PC-9 (cell line): ENCODE data around the gene BUB1B.

Source experiments
- EZH2 ChIP-seq: fragments of 200-600 bp; sonication (generic); IDR thresholded peaks from 2 replicates; pipeline ENCODE4 v1.8.0; 2017; ENCODE audit warnings: antibody characterized with exemption, low read depth
- TF ChIP-seq, protein P1 (sequence below): fragments of 200-600 bp; sonication (generic); conservative IDR thresholded peaks from 2 replicates; pipeline ENCODE4 v1.6.1; 2017; ENCODE audit warnings: mixed run types, antibody characterized with exemption, mild to moderate bottlenecking, moderate library complexity

DNA sequence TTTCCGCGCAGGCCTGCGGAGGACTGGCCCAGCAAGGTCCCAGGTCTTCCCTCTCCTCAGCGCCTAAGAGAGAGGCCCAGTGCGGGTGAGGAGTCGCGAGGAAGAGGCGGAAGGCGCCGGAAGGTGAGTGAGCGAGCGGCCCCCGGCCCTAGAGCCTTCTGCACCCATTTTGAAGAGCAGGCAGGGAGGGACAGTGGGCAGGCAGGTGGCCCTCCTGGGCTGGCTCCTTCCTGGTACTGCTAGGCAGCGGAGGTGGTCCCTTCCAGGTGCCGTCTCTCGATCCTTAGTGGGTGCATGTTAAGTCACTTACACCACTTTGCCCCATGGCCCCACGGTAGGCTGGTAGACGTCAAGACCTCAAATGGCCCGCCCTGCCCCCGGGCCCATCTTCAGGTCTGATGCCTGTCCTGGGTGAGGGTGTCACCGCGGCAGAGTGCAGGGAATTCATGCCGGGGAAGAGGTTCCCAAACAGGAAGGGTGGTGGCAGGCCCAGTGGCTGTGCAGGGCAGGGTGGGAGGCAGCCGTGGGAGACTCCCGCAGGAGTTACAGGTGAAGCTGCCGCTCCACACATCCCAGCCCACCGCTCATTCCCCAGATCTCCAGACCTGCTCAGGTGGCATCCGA lies 92.4 kb downstream of the BUB1B start:
- TF ChIP-seq, protein P1, sequence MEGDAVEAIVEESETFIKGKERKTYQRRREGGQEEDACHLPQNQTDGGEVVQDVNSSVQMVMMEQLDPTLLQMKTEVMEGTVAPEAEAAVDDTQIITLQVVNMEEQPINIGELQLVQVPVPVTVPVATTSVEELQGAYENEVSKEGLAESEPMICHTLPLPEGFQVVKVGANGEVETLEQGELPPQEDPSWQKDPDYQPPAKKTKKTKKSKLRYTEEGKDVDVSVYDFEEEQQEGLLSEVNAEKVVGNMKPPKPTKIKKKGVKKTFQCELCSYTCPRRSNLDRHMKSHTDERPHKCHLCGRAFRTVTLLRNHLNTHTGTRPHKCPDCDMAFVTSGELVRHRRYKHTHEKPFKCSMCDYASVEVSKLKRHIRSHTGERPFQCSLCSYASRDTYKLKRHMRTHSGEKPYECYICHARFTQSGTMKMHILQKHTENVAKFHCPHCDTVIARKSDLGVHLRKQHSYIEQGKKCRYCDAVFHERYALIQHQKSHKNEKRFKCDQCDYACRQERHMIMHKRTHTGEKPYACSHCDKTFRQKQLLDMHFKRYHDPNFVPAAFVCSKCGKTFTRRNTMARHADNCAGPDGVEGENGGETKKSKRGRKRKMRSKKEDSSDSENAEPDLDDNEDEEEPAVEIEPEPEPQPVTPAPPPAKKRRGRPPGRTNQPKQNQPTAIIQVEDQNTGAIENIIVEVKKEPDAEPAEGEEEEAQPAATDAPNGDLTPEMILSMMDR = no peak
- no peak for TF ChIP-seq EZH2
